Left lung (tissue), 10 donors: ENCODE measurements around the gene DHPS. TPM values are rescaled to one million over a fixed set of nuclear protein-coding genes. Genes with fewer than 3 reads are reported as not detected.

ENCODE experiments used
- ATAC-seq: fragments of 200-7000 bp; cut with Tn5 transposase; one replicate; pipeline ENCODE4 v1.9.1; 2020; ENCODE audit warnings: moderate library complexity
- DNase-seq, 4 donors: peaks; one replicate each; pipeline ENCODE4 v3.0.0-alpha.2; 2013 to 2020
- H3K27ac ChIP-seq, 2 donors: fragments of 200-600 bp; sonication (generic) in 1 of 2; one replicate each; pipeline versions ENCODE4 v1.5.0 to v1.8.0; 2020 to 2021
- H3K27me3 ChIP-seq, 2 donors: fragments of 200-600 bp; sonication (generic) in 1 of 2; one replicate each; pipeline versions ENCODE4 v1.5.0 to v1.8.0; 2020 to 2021
- H3K36me3 ChIP-seq, 2 donors: fragments of 200-600 bp; sonication (generic) in 1 of 2; one replicate each; pipeline versions ENCODE4 v1.5.0 to v1.8.0; 2020 to 2021
- H3K4me1 ChIP-seq, 2 donors: fragments of 200-600 bp; one replicate each; pipeline ENCODE4 v1.8.0; 2021
- H3K4me3 ChIP-seq, 2 donors: fragments of 200-600 bp; sonication (generic) in 1 of 2; one replicate each; pipeline versions ENCODE4 v1.5.0 to v1.8.0; 2020 to 2021; ENCODE audit warnings: mild to moderate bottlenecking in 1 of 2
- H3K9me3 ChIP-seq, 2 donors: fragments of 200-600 bp; sonication (generic) in 1 of 2; one replicate each; pipeline versions ENCODE4 v1.5.0 to v1.8.0; 2020 to 2021
- intact Hi-C, 2 donors: fragments of 100-400 bp; cut with DNase I; formaldehyde crosslinking; loops; one replicate each; pipeline versions ENCODE4 v1.11.2 to v1.14.2; 2022
- polyA plus RNA-seq, 6 donors: library from polyadenylated mRNA; unstranded; fragments of 120-200 nt; gene quantifications; one replicate each; pipeline ENCODE4 v1.2.1, GENCODE V29; 2013; ENCODE audit not compliant: insufficient read length in 6 of 6
- total RNA-seq, 2 donors: library from RNA; stranded (reverse); fragmentation: NEBNext Ultra II Directional; extraction: Animal tissue kit (Norgen Biotek cat#: 25700); gene quantifications; one replicate each; pipeline ENCODE4 v1.2.1, GENCODE V29; 2021
- TF ChIP-seq, protein P1 (sequence below), 2 donors: fragments of 200-600 bp; sonication (generic) in 1 of 2; IDR thresholded peaks; one replicate each; pipeline versions ENCODE4 v1.5.0 to v1.8.0; 2021; ENCODE audit warnings: antibody characterized with exemption in 2 of 2
- donor health status: DM: no; HTN: yes; CAD: no.
- donor health status: DM: no; HTN: no; CAD: no.

Gene DHPS
- total and polyA plus RNA-seq, 8 donors: 63.8 to 96.9 (median 82.8) TPM

DNA sequence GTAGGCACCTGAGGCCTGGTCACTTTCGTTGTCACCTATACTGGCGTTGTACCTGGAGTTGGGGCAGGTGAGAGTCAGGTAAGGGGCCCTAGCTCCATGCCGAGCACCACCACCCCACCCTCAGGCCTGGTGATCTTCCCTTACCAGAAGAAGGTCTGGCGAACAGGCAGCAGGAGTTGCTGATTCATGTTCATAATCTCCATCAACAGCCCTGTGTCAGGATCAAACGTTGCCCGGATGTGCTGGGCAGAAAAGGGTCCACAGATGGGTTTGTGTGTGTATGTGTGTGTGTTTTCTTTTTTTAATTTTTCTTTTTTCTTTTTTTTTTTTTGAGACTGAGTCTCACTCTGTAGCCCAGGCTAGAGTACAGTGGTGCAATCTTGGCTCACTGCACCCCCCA is 29.5 kb downstream of the DHPS start:
- Histone ChIP-seq H3K27ac (no peak overlapping the region), H3K36me3 (peaks cover 0 to 61% of the 10 kb centered on the region in 2 donors), H3K4me1 (peaks cover 7 to 12% of the 10 kb centered on the region in 2 donors), H3K4me3 (no peak overlapping the region), H3K9me3 (no peaks in the 10 kb centered on the region), H3K27me3 (no peaks in the 10 kb centered on the region)
- DNase-seq (peak in 1 of 4 donors; percentile 3), ATAC-seq (no peak)
- intact Hi-C loops: no loop called here
- TF ChIP-seq, protein P1, sequence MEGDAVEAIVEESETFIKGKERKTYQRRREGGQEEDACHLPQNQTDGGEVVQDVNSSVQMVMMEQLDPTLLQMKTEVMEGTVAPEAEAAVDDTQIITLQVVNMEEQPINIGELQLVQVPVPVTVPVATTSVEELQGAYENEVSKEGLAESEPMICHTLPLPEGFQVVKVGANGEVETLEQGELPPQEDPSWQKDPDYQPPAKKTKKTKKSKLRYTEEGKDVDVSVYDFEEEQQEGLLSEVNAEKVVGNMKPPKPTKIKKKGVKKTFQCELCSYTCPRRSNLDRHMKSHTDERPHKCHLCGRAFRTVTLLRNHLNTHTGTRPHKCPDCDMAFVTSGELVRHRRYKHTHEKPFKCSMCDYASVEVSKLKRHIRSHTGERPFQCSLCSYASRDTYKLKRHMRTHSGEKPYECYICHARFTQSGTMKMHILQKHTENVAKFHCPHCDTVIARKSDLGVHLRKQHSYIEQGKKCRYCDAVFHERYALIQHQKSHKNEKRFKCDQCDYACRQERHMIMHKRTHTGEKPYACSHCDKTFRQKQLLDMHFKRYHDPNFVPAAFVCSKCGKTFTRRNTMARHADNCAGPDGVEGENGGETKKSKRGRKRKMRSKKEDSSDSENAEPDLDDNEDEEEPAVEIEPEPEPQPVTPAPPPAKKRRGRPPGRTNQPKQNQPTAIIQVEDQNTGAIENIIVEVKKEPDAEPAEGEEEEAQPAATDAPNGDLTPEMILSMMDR (IDR thresholded peaks at IDR 0.05): no peak

DNA sequence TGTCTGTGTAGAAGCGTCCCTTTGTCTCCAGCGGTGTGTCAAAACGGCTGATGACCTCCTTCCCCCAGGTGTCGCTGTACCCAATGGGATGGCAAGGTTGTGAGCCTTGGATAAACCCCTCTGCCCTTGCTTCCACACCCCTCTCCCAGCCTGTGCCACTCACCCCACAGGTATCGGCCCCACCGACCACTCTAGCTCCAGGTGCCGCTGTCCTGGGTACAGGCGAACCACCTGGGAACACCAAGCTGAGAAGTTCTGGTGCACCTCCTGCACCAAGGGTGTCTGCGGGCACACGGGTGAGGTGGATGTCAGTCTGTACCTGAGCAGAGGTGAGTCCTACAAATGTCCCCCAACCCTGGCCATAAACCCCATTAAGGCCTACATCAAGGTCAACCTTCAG is 31.7 kb downstream of the DHPS start:
- Histone ChIP-seq H3K36me3 (peaks cover 0 to 49% of the 10 kb centered on the region in 2 donors), H3K4me3 (no peak overlapping the region), H3K27me3 (no peaks in the 10 kb centered on the region), H3K27ac (no peak overlapping the region), H3K9me3 (no peaks in the 10 kb centered on the region), H3K4me1 (peaks cover 7 to 23% of the 10 kb centered on the region in 2 donors)
- peak in 1 of 4 donors; percentile 51 for DNase-seq
- TF ChIP-seq, protein P1 (IDR thresholded peaks at IDR 0.05): no peak
- intact Hi-C loops: no loop called here
- no peak for ATAC-seq

DNA sequence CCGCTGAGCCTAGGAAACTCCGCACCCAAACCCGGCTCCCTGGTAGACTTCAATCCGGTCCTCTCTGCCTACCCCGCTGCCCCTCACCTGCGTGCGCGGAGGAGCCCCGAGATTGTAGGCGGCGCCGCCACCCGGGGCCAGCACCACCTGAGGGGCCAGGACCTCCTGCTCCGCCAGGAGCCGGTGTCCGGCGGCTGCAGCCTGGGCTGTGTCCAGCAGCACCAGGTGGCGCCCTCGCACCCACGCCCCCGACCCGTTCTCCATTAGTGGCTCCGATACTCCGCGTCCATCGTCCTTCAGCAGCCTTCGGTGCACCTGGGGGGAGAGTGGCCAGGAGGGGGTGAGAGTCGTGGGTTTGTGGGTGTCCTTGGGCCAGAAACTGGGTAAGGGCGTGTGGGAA is 33.6 kb downstream of the DHPS start:
- H3K4me3 ChIP-seq: peak overlapping the region; percentile 13 to 34
- TF ChIP-seq, protein P1 (IDR thresholded peaks at IDR 0.05): peak; percentile 6 to 15
- no peaks in the 10 kb centered on the region for H3K9me3 ChIP-seq
- intact Hi-C loops: no loop called here
- no peaks in the 10 kb centered on the region for H3K27me3 ChIP-seq
- H3K27ac ChIP-seq: no peak overlapping the region
- H3K36me3 ChIP-seq: peaks cover 0 to 47% of the 10 kb centered on the region in 2 donors
- H3K4me1 ChIP-seq: peaks cover 7 to 23% of the 10 kb centered on the region in 2 donors
- DNase-seq (peak in 1 of 4 donors; percentile 83), ATAC-seq (peak; percentile 76)

DNA sequence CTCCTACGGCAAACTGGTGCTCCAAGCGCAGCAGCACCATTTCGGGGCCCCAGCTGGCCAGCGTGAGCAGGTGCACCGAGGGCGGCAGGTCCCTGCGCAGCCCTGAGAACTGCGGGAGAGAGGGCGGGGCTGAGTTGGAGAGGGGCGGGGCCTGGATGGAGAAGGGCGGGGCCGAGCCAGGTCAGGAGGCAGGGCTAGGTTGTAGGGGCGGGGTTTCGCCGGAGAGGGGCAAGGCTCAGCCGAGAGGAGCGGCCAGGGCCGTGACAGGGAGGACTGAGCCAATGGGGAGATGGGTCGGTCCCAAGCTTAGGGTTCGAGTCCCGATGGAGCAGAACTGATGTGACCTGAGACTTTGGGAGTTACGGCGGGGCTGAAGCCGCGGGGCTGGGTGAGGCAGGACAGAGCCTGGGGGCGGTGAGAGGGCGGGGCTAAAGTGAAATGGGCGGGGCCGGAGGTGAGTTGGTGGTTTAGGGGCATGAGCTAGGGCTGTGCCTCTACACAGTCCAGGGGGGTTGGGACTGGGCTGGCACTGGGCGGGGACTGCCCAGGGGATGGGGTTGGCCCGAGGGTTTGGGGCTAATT is 34.1 kb downstream of the DHPS start:
- intact Hi-C loops: no loop called here
- H3K27ac ChIP-seq: no peak overlapping the region
- TF ChIP-seq, protein P1 (IDR thresholded peaks at IDR 0.05): no peak
- peak overlapping the region; percentile 13 to 34 for H3K4me3 ChIP-seq
- ATAC-seq: peak; percentile 97
- DNase-seq: peak in 3 of 4 donors; percentile 60 to 92 (median 71)
- no peaks in the 10 kb centered on the region for H3K27me3 ChIP-seq
- H3K36me3 ChIP-seq: peaks cover 0 to 42% of the 10 kb centered on the region in 2 donors
- peaks cover 7 to 23% of the 10 kb centered on the region in 2 donors for H3K4me1 ChIP-seq
- no peaks in the 10 kb centered on the region for H3K9me3 ChIP-seq

DNA sequence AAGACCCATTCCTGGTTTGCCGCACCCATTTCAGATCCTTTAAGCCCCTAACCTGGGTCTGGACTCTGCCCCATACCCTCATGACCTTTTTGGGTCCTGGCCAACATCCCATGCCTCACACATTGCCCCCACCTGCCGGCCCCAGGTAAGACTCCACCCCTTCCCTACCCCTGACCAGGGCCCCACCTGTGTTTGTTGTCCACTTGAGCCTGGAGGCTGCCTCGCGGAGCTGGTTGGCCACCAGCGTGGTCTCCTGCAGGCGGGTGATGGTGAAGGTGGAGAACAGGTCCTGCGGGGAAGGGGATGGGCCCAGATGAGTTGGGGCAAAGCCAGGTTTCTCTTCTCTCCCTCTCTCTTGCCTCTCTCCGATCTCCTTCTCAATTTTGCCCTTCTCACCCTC is 34.6 kb downstream of the DHPS start:
- peak in 2 of 4 donors; percentile 25 to 41 for DNase-seq
- H3K36me3 ChIP-seq: peaks cover 0 to 37% of the 10 kb centered on the region in 2 donors
- intact Hi-C loops: no loop called here
- H3K27ac ChIP-seq: no peak overlapping the region
- no peaks in the 10 kb centered on the region for H3K9me3 ChIP-seq
- no peaks in the 10 kb centered on the region for H3K27me3 ChIP-seq
- H3K4me3 ChIP-seq: no peak overlapping the region
- no peak for ATAC-seq
- peaks cover 7 to 23% of the 10 kb centered on the region in 2 donors for H3K4me1 ChIP-seq
- TF ChIP-seq, protein P1 (IDR thresholded peaks at IDR 0.05): no peak
